GM19328 (cell line): Measurements from ENCODE around the gene NTNG2.

Experiments used
- ATAC-seq: cut with Tn5 transposase; IDR thresholded peaks from one replicate; pipeline ENCODE4 v1.9.1; 2021; ENCODE audit warnings: mild to moderate bottlenecking, moderate library complexity; ENCODE audit not compliant: unreplicated experiment

Gene NTNG2

GRCh38 chr9:132234535-132234934, 72.7 kb downstream of the NTNG2 start:
- no peak for ATAC-seq

GRCh38 chr9:132235125-132235524, 73.3 kb downstream of the NTNG2 start:
- no peak for ATAC-seq

GRCh38 chr9:132235894-132236661, 74.2 kb downstream of the NTNG2 start:
- no peak for ATAC-seq

- ATAC-seq: no peak
Measured at GRCh38 chr9:132236662-132237311, 74.9 kb downstream of the NTNG2 start.

DNA sequence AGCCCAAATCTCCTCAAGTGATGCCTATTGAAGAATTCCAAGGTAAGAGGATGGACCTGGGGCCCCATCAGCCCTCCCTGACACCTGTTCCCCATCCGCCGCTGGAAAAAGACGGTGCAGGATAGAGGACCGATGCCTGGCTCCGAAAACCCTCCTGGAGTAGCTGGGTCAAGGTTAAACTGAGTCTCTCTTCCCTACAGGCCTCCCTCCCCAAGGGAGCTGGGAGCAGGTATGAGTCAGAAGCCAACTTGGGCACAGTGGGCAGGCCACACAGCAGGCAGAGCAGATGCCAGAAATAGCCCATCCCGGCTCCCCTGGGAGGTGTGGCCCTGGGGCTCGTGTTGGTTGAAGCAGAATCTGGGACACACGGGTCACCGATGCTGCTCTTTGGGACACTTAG, 75.6 kb downstream of the NTNG2 start:
- ATAC-seq: no peak

DNA sequence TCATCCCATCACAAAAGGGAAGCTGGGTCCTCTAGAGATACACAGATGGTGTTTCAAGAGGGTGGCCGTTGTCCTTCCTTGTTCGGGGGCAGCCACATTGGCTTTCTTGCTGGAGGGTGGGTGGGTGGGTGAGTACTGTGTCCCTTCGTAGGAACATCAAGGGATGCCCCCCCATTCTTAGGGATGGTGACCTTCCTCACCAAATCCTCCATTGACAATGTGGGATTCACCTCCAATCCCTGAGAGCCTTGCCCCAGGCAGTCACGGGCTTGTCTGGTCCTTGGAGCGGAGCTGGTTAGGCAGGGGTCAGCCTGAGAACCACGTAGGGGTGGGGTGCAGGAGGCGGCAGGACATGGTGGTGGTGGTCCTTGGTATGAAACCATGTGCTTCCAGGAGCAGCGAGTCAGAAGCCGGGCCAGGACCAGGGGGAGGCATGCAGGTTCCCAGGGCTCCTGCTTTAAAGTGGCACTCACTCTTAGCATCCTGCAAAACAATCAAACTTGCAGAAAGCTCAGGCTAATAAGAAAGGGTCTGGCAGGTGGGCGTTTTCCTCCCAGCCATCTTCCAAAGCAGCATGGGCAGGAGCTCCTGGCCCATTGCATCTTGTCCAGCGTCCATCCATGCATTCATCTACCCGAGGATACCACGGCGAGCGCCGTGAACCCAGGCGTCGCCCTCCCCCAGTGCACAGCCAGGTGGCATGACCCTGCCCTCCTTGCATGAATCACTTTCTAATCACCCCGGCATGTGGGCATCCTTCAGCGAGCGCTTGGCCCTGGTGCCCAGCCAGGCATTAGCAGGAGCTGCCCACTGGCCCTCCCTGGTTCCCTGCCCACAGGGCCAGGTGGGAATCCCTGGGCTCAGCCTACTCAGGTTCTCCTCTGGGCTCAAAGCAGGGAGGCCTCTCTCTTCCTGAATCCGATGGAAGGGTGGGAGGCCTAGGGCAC, 76.4 kb downstream of the NTNG2 start:
- ATAC-seq: no peak

DNA sequence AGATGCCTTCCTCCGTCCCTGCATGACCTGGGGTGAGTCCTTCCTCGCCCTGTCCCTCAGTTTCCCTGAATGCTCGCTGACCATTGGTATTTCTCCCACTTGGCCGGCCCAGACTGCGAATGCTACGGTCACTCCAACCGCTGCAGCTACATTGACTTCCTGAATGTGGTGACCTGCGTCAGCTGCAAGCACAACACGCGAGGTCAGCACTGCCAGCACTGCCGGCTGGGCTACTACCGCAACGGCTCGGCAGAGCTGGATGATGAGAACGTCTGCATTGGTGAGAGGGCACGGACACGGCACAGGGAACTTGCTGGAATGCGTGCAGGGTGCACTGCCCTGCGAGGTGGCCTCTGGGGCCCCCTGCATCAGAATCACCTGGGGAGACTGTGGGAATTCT, 77.1 kb downstream of the NTNG2 start:
- ATAC-seq: no peak

GRCh38 chr9:132239518-132239917, 77.7 kb downstream of the NTNG2 start:
- ATAC-seq: no peak

- ATAC-seq: no peak
Measured at GRCh38 chr9:132239999-132240840, 78.4 kb downstream of the NTNG2 start.

GRCh38 chr9:132240841-132241482, 79.1 kb downstream of the NTNG2 start:
- peak; percentile 57 for ATAC-seq

DNA sequence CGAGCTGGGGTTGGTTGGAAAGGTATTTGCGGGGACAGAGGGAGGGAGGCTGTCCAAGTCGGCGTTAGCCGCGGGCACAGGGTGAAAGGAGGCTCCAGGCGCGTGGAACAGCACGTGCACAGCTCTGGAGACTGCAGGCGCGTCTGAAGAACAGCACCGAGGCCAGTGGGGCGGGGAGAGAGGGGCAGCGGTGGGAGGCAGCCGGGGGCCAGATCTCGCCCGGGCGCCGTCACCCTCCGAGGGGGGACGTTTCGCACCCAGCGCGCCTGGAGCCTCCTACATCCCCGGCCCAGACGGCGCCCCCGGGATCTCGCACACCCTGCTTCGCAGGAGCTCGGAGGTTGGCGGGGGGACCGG, 79.6 kb downstream of the NTNG2 start:
- no peak for ATAC-seq

GRCh38 chr9:132241840-132242620, 80.2 kb downstream of the NTNG2 start:
- ATAC-seq: no peak

GRCh38 chr9:132242621-132243155, 80.8 kb downstream of the NTNG2 start:
- no peak for ATAC-seq

DNA sequence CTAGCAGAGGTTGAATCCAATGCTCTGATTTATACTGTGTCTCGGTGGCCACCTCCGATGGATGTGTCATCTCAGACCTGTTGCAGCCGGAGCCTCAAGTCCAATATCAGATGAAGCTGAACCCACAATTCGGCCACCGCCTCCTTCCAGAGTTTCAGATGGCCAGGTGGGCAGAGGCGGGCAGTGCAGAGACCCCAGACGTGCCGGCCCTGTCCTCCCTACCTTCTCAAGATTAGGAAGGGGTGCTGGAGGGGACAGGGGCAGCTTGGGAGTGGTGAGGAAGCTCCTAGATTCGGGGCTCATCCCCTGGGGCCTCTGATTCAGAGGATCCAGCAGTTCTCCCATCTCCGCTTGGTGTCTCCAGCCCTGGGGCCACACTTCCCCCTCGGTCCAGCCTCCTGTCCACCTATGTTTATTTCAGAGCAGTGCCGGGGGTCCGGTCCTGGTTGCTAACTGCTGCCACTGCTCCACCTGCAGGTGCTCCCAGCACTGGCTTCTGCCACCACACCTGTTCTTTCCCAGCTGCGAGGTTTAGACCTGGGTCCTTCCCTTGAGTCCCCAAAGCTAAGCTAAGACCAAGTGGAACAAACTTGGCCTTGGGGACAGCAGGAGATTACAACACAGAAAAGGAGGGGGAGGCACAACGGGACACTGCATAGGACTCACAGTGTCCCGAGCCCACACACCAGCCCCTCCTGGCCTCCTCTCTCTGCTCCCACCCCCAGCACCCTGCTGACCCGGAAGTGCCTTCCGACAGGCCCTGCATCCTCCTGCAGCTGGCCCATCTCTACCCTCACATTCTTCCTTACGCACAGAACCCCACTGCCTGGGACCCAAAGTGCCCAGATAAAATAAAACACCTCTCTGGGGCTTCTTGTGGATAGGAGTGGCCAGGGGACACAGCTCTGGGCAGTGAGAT, 81.6 kb downstream of the NTNG2 start:
- ATAC-seq: no peak

GRCh38 chr9:132244582-132245455, 83.0 kb downstream of the NTNG2 start:
- no peak for ATAC-seq

DNA sequence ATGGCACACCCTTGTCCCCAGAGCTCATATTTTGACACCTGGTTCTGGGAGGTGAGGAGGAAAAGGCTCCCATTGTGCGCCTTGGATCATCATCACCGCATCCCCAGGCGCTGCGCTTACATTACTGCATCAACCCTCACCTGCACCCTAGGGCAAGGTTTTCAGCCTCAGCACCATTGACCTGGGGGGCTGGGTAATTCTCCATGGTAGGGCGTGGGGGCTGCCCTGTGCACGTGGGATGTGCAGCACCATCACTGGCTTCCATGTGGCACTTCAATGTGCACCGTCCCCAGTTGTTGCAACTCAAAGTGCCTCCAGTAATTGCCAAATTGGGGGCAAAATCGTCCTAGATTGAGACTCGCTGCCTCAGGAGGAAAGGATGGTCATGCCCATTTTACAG, 83.6 kb downstream of the NTNG2 start:
- ATAC-seq: no peak

DNA sequence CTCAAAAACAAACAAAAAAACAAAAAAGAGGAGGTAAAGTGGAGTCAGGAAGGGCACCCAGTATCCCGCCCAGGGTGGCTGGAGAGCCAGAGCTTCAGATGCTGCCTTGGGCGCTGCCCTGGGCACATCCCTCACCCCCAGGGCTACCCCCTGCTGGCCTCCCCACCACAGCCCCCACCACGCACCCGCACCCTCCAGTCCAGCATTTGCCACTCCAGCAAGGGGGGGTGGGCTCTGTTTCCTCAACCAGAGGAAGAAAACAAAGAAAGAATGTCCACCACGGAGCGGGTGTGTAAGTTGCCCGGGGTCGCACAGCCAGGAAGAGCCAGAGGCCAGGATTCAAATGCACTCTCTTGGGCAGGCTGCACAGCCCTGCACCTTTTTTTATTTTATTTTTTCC, 86.1 kb downstream of the NTNG2 start:
- no peak for ATAC-seq
